Glutamatergic neuron (in vitro differentiated cells): ENCODE data around the gene NUP93. TPM values are rescaled to one million over a fixed set of nuclear protein-coding genes. Genes with fewer than 3 reads are reported as not detected.

Source experiments
- DNase-seq: peaks from one replicate; pipeline ENCODE4 v3.0.0; 2022
- H3K27ac Mint-ChIP-seq: one replicate; pipeline ENCODE4 v1.8.0; 2020; ENCODE audit warnings: mild to moderate bottlenecking, mixed read lengths, inconsistent platforms; ENCODE audit not compliant: unreplicated experiment
- H3K27me3 Mint-ChIP-seq: one replicate; pipeline ENCODE4 v1.8.0; 2020; ENCODE audit warnings: mild to moderate bottlenecking, moderate library complexity, mixed read lengths, inconsistent platforms; ENCODE audit not compliant: unreplicated experiment
- H3K36me3 Mint-ChIP-seq: one replicate; pipeline ENCODE4 v1.8.0; 2020; ENCODE audit warnings: mild to moderate bottlenecking, mixed read lengths, inconsistent platforms; ENCODE audit not compliant: unreplicated experiment
- H3K4me1 Mint-ChIP-seq: one replicate; pipeline ENCODE4 v1.8.0; 2020; ENCODE audit warnings: mild to moderate bottlenecking, low read depth, mixed read lengths, inconsistent platforms; ENCODE audit not compliant: unreplicated experiment
- H3K4me3 Mint-ChIP-seq: one replicate; pipeline ENCODE4 v1.8.0; 2020; ENCODE audit warnings: mild to moderate bottlenecking, mixed read lengths, inconsistent platforms; ENCODE audit not compliant: unreplicated experiment
- H3K9me3 Mint-ChIP-seq: one replicate; pipeline ENCODE4 v1.8.0; 2020; ENCODE audit warnings: mild to moderate bottlenecking, moderate library complexity, mixed read lengths, inconsistent platforms; ENCODE audit not compliant: unreplicated experiment
- long read RNA-seq: library from polyadenylated mRNA; unstranded; transcript quantifications from one replicate; pipeline ENCODE4 v2.0.0, GENCODE V29; 2020; ENCODE audit not compliant: unreplicated experiment
- total RNA-seq: library from RNA; stranded (reverse); fragmentation: NEBNext Ultra II Directional; extraction: Animal tissue kit (Norgen Biotek cat#: 25700); gene quantifications from one replicate; pipeline ENCODE4 v1.2.1, GENCODE V29; 2021; ENCODE audit not compliant: unreplicated experiment
- TF ChIP-seq, protein P1 (sequence below): fragments of 200-600 bp; sonication (generic); IDR thresholded peaks from one replicate; pipeline ENCODE4 v1.5.0; 2021; ENCODE audit not compliant: partially characterized antibody, unreplicated experiment

NUP93 gene
- 84.1 TPM for total RNA-seq
- long read RNA-seq, transcript NUP93-201 (22 exons, 2,741 nt), result major isoform, 22 of 29 reads
- long read RNA-seq, partial matches to known transcripts, result 2 of 29 reads
- long read RNA-seq, other reads (novel, unspliced or antisense), result 5 of 29 reads

GRCh38 chr16:56729735-56730662, at the start of gene NUP93:
Gene NUP93 (plus strand): TSS chr16:56730129. CDS start chr16:56748248, 18,119 bp downstream.
- Mint-ChIP-seq H3K27ac (peak within 1 kb of the TSS; percentile 25), H3K4me1 (peaks cover 8% of the 10 kb centered on the region), H3K27me3 (peaks cover 3% of the 10 kb centered on the region), H3K9me3 (peaks cover 7% of the 10 kb centered on the region), H3K36me3 (no peaks in the 10 kb centered on the region), H3K4me3 (no peak within 1 kb of the TSS)
- TF ChIP-seq, protein P1, sequence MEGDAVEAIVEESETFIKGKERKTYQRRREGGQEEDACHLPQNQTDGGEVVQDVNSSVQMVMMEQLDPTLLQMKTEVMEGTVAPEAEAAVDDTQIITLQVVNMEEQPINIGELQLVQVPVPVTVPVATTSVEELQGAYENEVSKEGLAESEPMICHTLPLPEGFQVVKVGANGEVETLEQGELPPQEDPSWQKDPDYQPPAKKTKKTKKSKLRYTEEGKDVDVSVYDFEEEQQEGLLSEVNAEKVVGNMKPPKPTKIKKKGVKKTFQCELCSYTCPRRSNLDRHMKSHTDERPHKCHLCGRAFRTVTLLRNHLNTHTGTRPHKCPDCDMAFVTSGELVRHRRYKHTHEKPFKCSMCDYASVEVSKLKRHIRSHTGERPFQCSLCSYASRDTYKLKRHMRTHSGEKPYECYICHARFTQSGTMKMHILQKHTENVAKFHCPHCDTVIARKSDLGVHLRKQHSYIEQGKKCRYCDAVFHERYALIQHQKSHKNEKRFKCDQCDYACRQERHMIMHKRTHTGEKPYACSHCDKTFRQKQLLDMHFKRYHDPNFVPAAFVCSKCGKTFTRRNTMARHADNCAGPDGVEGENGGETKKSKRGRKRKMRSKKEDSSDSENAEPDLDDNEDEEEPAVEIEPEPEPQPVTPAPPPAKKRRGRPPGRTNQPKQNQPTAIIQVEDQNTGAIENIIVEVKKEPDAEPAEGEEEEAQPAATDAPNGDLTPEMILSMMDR, result no peak
- DNase-seq, result peak; percentile 91

- Mint-ChIP-seq H3K4me3 (peak within 1 kb of the TSS; percentile 92), H3K36me3 (peaks cover 5% of the 10 kb centered on the region), H3K9me3 (peaks cover 1% of the 10 kb centered on the region), H3K27me3 (peaks cover 1% of the 10 kb centered on the region), H3K4me1 (peaks cover 7% of the 10 kb centered on the region), H3K27ac (peak within 1 kb of the TSS; percentile 81)
- DNase-seq, result peak; percentile 83
- TF ChIP-seq, protein P1, result no peak
Observed at GRCh38 chr16:56681939-56682702, 47.8 kb upstream of the NUP93 start, which contains the start of gene MT1X. Gene MT1X (plus strand): TSS chr16:56682470. CDS start chr16:56682541, 71 bp downstream.

DNA sequence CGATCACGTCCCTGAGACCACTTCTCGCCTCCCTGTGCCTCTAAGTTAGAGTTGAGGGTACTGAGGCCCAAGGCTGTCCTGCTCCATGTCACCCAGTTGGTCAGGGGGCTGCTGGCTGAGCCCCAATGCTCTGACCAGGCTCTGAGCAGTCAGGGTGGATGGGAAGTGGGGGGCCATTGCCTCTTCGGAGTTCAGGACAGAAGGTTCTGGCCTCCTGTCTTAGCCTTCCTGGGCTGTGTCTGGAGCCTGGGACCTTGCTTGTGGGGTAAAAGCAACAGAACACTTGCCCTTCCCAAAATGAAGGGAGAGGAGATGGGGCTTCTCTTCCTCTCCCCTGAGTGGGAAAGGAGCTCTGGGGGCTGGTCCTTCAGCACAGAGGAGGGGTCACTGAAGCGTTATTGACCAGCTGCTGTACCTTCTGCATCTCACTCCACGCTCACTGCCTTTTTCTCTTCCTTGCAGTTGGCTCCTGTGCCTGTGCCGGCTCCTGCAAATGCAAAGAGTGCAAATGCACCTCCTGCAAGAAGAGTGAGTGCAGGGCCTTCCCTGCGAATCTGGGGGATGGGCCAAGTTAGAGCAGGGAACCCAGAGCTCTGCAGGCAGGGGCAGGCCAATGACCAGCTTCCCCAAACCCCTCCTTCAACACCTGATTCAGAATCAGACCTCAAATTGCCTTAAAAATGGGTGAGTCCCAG, 47.1 kb upstream of the NUP93 start:
- H3K27me3 Mint-ChIP-seq, result no peaks in the 10 kb centered on the region
- H3K4me1 Mint-ChIP-seq, result peaks cover 7% of the 10 kb centered on the region
- peak overlapping the region; percentile 90 for H3K4me3 Mint-ChIP-seq
- no peak overlapping the region for H3K27ac Mint-ChIP-seq
- peaks cover 1% of the 10 kb centered on the region for H3K9me3 Mint-ChIP-seq
- H3K36me3 Mint-ChIP-seq, result peaks cover 10% of the 10 kb centered on the region
- TF ChIP-seq, protein P1, result no peak
- DNase-seq, result no peak

DNA sequence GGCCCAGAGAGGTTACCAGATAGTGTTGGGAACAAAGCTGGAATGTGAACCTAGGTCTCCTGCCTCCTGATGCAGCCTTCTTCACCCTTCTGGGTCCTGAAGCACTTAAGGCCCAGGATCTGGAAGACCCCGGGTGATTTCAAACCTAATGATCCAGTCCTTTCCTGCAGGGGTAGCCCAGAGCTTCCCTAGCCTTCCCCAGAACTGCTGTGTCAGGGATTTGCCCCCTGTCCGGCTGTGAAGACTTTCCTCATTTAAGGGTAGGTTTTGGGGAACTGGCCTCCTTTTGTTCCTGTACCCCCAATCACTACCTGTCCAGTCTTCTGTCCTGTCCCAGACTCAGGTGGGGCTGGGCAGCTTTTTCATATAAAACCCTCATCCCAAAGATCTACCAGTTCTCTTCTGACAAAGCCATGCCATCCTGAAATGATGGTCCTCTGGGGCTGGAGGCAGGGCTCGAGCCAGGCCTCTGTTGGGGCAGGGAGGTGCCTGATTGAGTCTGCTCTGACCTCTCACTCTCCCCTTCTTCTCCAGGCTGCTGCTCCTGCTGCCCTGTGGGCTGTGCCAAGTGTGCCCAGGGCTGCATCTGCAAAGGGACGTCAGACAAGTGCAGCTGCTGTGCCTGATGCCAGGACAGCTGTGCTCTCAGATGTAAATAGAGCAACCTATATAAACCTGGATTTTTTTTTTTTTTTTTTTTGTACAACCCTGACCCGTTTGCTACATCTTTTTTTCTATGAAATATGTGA, 46.3 kb upstream of the NUP93 start:
- no peak overlapping the region for H3K27ac Mint-ChIP-seq
- H3K4me1 Mint-ChIP-seq, result peaks cover 7% of the 10 kb centered on the region
- peaks cover 1% of the 10 kb centered on the region for H3K9me3 Mint-ChIP-seq
- peaks cover 12% of the 10 kb centered on the region for H3K36me3 Mint-ChIP-seq
- TF ChIP-seq, protein P1, result no peak
- no peak for DNase-seq
- H3K27me3 Mint-ChIP-seq, result no peaks in the 10 kb centered on the region
- peak overlapping the region; percentile 90 for H3K4me3 Mint-ChIP-seq
